Hepatocyte (in vitro differentiated cells): Measurements from ENCODE around the gene RUFY2. TPM values are rescaled to one million over a fixed set of nuclear protein-coding genes. Genes with fewer than 3 reads are reported as not detected.

ENCODE experiments used
- DNase-seq: peaks from one replicate; pipeline ENCODE4 v3.0.0-alpha.2; 2016; ENCODE audit warnings: low spot score
- H2AFZ ChIP-seq: fragments of 200-600 bp; sonication (generic); 2 replicates; pipeline ENCODE4 v1.6.0; 2016; ENCODE audit warnings: antibody characterized with exemption, mild to moderate bottlenecking
- H3K27ac ChIP-seq: fragments of 200-600 bp; sonication (generic); 2 replicates; pipeline ENCODE4 v1.5.1; 2016; ENCODE audit warnings: mild to moderate bottlenecking
- H3K27me3 ChIP-seq: fragments of 200-600 bp; sonication (generic); 2 replicates; pipeline ENCODE4 v1.6.1; 2016
- H3K36me3 ChIP-seq: fragments of 200-600 bp; sonication (generic); replicated peaks from 2 replicates; pipeline ENCODE4 v1.5.1; 2016; ENCODE audit warnings: low read depth; ENCODE audit not compliant: insufficient read depth
- H3K4me1 ChIP-seq: fragments of 200-600 bp; sonication (generic); 2 replicates; pipeline ENCODE4 v1.5.1; 2016; ENCODE audit warnings: mild to moderate bottlenecking, moderate library complexity; ENCODE audit not compliant: insufficient read depth
- H3K4me2 ChIP-seq: fragments of 200-600 bp; sonication (generic); 2 replicates; pipeline ENCODE4 v1.6.0; 2016
- H3K4me3 ChIP-seq: fragments of 200-600 bp; sonication (generic); 2 replicates; pipeline ENCODE4 v1.5.1; 2016; ENCODE audit warnings: mild to moderate bottlenecking
- H3K79me2 ChIP-seq: fragments of 200-600 bp; sonication (generic); 2 replicates; pipeline ENCODE4 v1.6.0; 2017; ENCODE audit warnings: mild to moderate bottlenecking
- H3K9me2 ChIP-seq: fragments of 200-600 bp; sonication (generic); replicated peaks from 2 replicates; pipeline ENCODE4 v1.6.0; 2017; ENCODE audit warnings: mild to moderate bottlenecking; ENCODE audit not compliant: insufficient read depth
- H3K9me3 ChIP-seq: fragments of 200-600 bp; sonication (generic); 2 replicates; pipeline ENCODE4 v1.5.1; 2016; ENCODE audit warnings: low read depth, mild to moderate bottlenecking
- H4K20me1 ChIP-seq: fragments of 200-600 bp; sonication (generic); 2 replicates; pipeline ENCODE4 v1.6.0; 2016; ENCODE audit warnings: mild to moderate bottlenecking; ENCODE audit not compliant: insufficient read depth, poor library complexity, severe bottlenecking
- EZH2 ChIP-seq: fragments of 200-600 bp; sonication (generic); IDR thresholded peaks from 2 replicates; pipeline ENCODE4 v1.6.1; 2016; ENCODE audit warnings: antibody characterized with exemption, mild to moderate bottlenecking, borderline replicate concordance
- EZH2phosphoT487 ChIP-seq: fragments of 200-600 bp; sonication (generic); IDR thresholded peaks from one replicate; pipeline ENCODE4 v1.6.1; 2018; ENCODE audit warnings: antibody characterized with exemption, mild to moderate bottlenecking, low read depth, moderate library complexity; ENCODE audit not compliant: unreplicated experiment, severe bottlenecking
- WGBS: methylation state at CpG from one replicate; pipeline ENCODE4 v1.1.6; 2016; ENCODE audit warnings: low lambda C conversion rate; ENCODE audit errors: missing lambda C conversion rate; 5-methylcytosine and 5-hydroxymethylcytosine counted together
- polyA plus RNA-seq: library from polyadenylated mRNA; unstranded; fragments of >200 nt; fragmentation: Nextera tagmentation; extraction: Ambion mirVana; gene quantifications from 2 replicates; pipeline ENCODE4 v1.2.1, GENCODE V29; 2016
- total RNA-seq: library from RNA; depleted of rRNA; stranded (reverse); fragments of >200 nt; gene quantifications from 2 replicates; pipeline ENCODE4 v1.2.3, GENCODE V29; 2014
- TF ChIP-seq, protein P1 (sequence below): fragments of 200-600 bp; sonication (generic); IDR thresholded peaks from 2 replicates; pipeline ENCODE4 v1.5.1; 2016; ENCODE audit warnings: antibody characterized with exemption, mild to moderate bottlenecking; ENCODE audit not compliant: poor library complexity

RUFY2 gene
- total and polyA plus RNA-seq, 2 experiments from 2014 or later = 11.5 to 19.0 TPM

DNA sequence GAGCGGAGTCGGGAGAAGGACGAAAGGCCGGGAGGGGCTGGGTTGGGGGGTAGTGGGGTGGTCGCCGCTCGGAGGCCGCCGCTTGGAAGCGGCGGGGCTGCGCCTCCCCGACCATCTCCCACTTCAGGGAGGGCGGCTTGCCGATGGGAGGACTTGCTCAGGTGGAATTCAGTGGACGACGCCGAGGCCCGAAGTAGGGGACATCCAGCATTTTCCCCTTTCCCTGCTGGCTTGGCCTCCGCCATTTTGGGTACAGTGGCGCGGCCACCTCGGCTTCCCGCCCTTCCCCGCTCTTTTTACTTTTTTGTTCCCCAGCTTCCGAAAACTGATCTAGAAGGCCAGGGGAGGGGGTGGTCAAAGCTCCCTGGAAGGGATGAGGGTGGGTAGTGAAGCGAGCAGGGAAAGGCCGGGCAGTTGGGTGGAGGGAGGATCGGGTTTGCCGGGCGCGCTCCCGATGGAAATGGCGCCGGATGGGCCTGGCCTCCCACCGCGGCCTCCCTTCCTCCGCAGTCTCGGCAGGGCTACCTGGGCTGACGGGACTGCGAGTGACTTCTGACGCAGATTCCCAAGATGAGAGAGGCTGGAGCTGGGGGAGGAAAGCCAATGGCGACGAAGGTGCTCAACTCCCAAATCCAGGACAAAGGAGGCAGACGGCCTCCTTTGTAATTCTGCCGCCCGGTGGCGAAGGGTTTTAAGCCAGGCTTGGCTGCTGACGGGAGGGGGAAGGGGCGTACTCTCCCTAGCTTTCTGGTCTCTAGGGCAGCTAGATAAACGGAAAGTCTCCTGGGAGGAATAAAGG, 74.6 kb downstream of the RUFY2 start, which contains the start of gene PBLD:
TSS of gene PBLD (minus strand) at position 670 of the 799 bp plus-strand sequence. CDS start 26,084 bp downstream, outside the sequence.
- Histone ChIP-seq H4K20me1 (peaks cover 46% of the 10 kb centered on the region), H3K9me2 (no peaks in the 10 kb centered on the region), H3K4me2 (peak within 1 kb of the TSS; percentile 84), H3K27me3 (no peaks in the 10 kb centered on the region), H3K27ac (peak within 1 kb of the TSS; percentile 100), H3K4me3 (peak within 1 kb of the TSS; percentile 84), H2AFZ (peak within 1 kb of the TSS; percentile 37), H3K36me3 (no peaks in the 10 kb centered on the region), H3K79me2 (peaks cover 58% of the 10 kb centered on the region), H3K4me1 (peaks cover 35% of the 10 kb centered on the region), H3K9me3 (no peaks in the 10 kb centered on the region)
- DNase-seq = peak; percentile 87
- 1% methylated on average over 42 of the region's 51 CpGs for WGBS
- TF ChIP-seq EZH2 = no peak
- TF ChIP-seq, protein P1, sequence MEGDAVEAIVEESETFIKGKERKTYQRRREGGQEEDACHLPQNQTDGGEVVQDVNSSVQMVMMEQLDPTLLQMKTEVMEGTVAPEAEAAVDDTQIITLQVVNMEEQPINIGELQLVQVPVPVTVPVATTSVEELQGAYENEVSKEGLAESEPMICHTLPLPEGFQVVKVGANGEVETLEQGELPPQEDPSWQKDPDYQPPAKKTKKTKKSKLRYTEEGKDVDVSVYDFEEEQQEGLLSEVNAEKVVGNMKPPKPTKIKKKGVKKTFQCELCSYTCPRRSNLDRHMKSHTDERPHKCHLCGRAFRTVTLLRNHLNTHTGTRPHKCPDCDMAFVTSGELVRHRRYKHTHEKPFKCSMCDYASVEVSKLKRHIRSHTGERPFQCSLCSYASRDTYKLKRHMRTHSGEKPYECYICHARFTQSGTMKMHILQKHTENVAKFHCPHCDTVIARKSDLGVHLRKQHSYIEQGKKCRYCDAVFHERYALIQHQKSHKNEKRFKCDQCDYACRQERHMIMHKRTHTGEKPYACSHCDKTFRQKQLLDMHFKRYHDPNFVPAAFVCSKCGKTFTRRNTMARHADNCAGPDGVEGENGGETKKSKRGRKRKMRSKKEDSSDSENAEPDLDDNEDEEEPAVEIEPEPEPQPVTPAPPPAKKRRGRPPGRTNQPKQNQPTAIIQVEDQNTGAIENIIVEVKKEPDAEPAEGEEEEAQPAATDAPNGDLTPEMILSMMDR = peak; percentile 51

DNA sequence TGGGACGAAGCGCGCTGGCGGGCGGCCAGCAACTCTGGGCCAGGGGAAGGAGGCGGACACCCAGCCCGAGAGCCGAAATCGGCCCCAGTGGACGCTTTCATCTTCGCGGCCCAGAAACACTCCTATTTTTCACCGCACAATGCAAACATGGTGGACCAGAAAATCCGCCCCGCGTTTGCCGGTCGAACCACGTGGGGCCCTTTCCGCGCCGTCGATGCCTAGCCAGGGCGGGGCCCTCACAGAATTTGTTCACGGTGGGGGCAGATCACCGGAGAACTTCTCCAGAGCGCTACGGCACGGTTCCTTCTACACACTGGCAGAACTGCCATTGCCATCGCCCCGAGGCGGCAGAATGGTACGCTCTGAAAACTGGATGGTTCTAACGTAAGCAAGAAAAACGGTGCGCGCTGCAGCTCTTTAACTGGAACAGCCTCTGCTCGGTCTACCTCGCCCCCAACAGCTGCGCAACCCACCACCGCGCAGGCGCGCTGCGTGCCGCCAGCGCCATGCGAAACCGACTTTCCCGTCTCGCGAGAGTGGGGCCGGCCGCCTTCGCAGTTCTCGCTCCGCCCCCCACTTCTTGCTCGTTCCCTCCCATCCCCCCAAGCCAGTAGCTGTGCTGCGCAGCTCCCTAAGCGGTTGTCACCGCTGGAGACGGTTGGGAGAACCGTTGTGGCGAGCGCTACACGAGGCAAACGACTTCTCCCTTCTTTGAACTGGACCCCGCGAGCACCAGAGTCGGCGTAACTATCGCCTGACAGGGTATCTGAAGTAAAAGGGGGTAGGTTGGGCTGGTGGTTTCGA, 75.4 kb downstream of the RUFY2 start, which contains the start of gene HNRNPH3:
TSS of gene HNRNPH3 (plus strand) at position 610 of the 804 bp plus-strand sequence. CDS start 5,158 bp downstream, outside the sequence.
- Histone ChIP-seq H3K36me3 (no peaks in the 10 kb centered on the region), H3K4me3 (peak within 1 kb of the TSS; percentile 84), H4K20me1 (peaks cover 38% of the 10 kb centered on the region), H3K4me1 (peaks cover 27% of the 10 kb centered on the region), H3K27me3 (no peaks in the 10 kb centered on the region), H2AFZ (peak within 1 kb of the TSS; percentile 70), H3K9me2 (no peaks in the 10 kb centered on the region), H3K79me2 (peaks cover 50% of the 10 kb centered on the region), H3K27ac (peak within 1 kb of the TSS; percentile 100), H3K4me2 (peak within 1 kb of the TSS; percentile 84), H3K9me3 (no peaks in the 10 kb centered on the region)
- peak; percentile 100 for DNase-seq
- no peak for TF ChIP-seq EZH2phosphoT487
- TF ChIP-seq, protein P1 = no peak
- 1% methylated on average over 73 of the region's 73 CpGs for WGBS

DNA sequence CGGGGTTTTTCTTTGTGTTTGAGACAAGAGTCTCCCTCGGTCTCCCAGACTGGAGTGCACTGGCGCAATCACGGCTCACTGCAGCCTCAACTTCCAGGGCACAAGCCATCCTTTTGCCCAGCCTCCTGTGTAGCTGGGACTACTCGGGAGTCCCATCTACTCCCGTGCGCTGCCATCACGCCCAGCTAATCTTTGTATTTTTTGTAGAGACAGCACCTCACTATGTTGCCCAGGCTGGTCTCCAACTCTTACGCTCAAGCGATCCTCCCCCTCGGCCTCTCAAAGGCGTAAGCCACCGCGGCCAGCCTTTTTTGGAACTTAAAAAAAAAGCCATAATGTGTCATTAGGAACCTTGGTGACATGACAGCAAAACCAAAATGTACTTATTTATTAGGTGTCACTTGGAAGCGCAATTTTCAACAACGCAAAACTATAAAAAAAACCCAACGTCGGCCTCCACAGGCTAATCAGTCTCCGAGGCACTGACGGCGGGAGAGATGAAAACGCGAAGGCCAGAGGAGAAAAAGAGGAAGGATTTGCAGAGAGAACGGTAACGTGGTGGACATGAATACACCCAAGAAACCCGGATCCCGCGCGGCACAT, 76.1 kb downstream of the RUFY2 start:
- Histone ChIP-seq H3K9me2 (no peaks in the 10 kb centered on the region), H3K4me2 (peak overlapping the region; percentile 82), H3K4me1 (peaks cover 20% of the 10 kb centered on the region), H3K27ac (peak overlapping the region; percentile 100), H3K9me3 (no peaks in the 10 kb centered on the region), H4K20me1 (peaks cover 31% of the 10 kb centered on the region), H3K79me2 (peaks cover 43% of the 10 kb centered on the region), H3K4me3 (peak overlapping the region; percentile 57), H2AFZ (peak overlapping the region; percentile 70), H3K36me3 (no peaks in the 10 kb centered on the region), H3K27me3 (no peaks in the 10 kb centered on the region)
- DNase-seq = peak; percentile 18
- 43% methylated on average over 29 of the region's 29 CpGs for WGBS
- TF ChIP-seq EZH2phosphoT487 (no peak), EZH2 (no peak)
- TF ChIP-seq, protein P1 = no peak
